Kidney (tissue), 14 donors: ENCODE results near the gene ENO3. TPM values are rescaled to one million over a fixed set of nuclear protein-coding genes. Genes with fewer than 3 reads are reported as not detected.
"Not testable (repeated sequence)": the region's sequence is repeated elsewhere in the genome, so short reads cannot be mapped to it uniquely, and the experiment has no call there.

ENCODE experiments used
- DNase-seq, 5 donors: peaks; one replicate each; pipeline ENCODE4 v3.0.0-alpha.2; 2013 to 2020
- FAIRE-seq: peaks from 2 replicates; lab custom pipeline; 2012; peaks lifted over from hg19 to GRCh38; lab: Jason Lieb, UNC
- H3K27ac ChIP-seq, 2 donors: one replicate each; pipeline ENCODE4 v1.7.0; 2013; ENCODE audit warnings: low read depth in 2 of 2, low read length in 2 of 2, inconsistent platforms in 1 of 2
- H3K27me3 ChIP-seq: one replicate; pipeline ENCODE4 v1.7.1; 2013; ENCODE audit warnings: low read length, inconsistent platforms; ENCODE audit not compliant: control insufficient read depth, insufficient read depth
- H3K36me3 ChIP-seq, 3 donors: one replicate each; pipeline versions ENCODE4 v1.7.0 to v1.7.1; 2013; ENCODE audit warnings: low read length in 3 of 3, control low read depth in 1 of 3, inconsistent platforms in 1 of 3; ENCODE audit not compliant: insufficient read depth in 3 of 3, control insufficient read depth in 2 of 3
- H3K4me1 ChIP-seq, 3 donors: one replicate each; pipeline versions ENCODE4 v1.7.0 to v1.7.1; 2013; ENCODE audit warnings: low read length in 3 of 3, inconsistent platforms in 1 of 3, low read depth in 1 of 3; ENCODE audit not compliant: control insufficient read depth in 2 of 3, insufficient read depth in 2 of 3
- H3K4me3 ChIP-seq, 3 donors: one replicate each; pipeline versions ENCODE4 v1.7.0 to v1.8.1; 2013; ENCODE audit warnings: low read length in 3 of 3, control low read depth in 1 of 3, inconsistent platforms in 1 of 3
- H3K9ac ChIP-seq, 3 donors: one replicate each; pipeline versions ENCODE4 v1.7.0 to v1.7.1; 2013; ENCODE audit warnings: low read length in 3 of 3, control low read depth in 1 of 3, inconsistent platforms in 1 of 3
- H3K9me3 ChIP-seq, 3 donors: one replicate each; pipeline versions ENCODE4 v1.7.0 to v1.7.1; 2013; ENCODE audit warnings: low read length in 3 of 3, control low read depth in 1 of 3, inconsistent platforms in 1 of 3; ENCODE audit not compliant: control insufficient read depth in 2 of 3, insufficient read depth in 1 of 3
- intact Hi-C: fragments of 100-400 bp; cut with DNase I; formaldehyde crosslinking; loops from one replicate; pipeline ENCODE4 v1.11.1; 2022
- polyA plus RNA-seq: library from polyadenylated mRNA; stranded (reverse); fragments of 350-450 nt; fragmentation: Illumina TruSeq; extraction: RNeasy Lipid Tissue Mini Kit (QIAGEN cat#74804); gene quantifications from one replicate; pipeline ENCODE4 v1.2.3, GENCODE V29; 2014; ENCODE audit warnings: low read depth, low replicate concordance; ENCODE audit not compliant: insufficient read depth
- total RNA-seq: library from RNA; stranded (reverse); fragmentation: NEBNext Ultra II Directional; extraction: Animal tissue kit (Norgen Biotek cat#: 25700); gene quantifications from one replicate; pipeline ENCODE4 v1.2.1, GENCODE V29; 2021
- TF ChIP-seq, protein P1 (sequence below): IDR thresholded peaks from 3 replicates; pipeline ENCODE4 v1.5.1; 2012; ENCODE audit warnings: mild to moderate bottlenecking, moderate library complexity, borderline replicate concordance; ENCODE audit not compliant: insufficient read depth; ENCODE audit errors: extremely low read depth
- donor health status: control.
- donor health status: control.
- donor health status: control.
- donor health status: control.
- donor health status: control.
- donor health status: DM: yes; HTN: yes; CAD: no.
- donor health status: Normal renal cell carcinoma (clear cell type).

The ENO3 gene
- total and polyA plus RNA-seq, 2 donors from 2014 or later: 6.9 to 17.8 TPM

DNA sequence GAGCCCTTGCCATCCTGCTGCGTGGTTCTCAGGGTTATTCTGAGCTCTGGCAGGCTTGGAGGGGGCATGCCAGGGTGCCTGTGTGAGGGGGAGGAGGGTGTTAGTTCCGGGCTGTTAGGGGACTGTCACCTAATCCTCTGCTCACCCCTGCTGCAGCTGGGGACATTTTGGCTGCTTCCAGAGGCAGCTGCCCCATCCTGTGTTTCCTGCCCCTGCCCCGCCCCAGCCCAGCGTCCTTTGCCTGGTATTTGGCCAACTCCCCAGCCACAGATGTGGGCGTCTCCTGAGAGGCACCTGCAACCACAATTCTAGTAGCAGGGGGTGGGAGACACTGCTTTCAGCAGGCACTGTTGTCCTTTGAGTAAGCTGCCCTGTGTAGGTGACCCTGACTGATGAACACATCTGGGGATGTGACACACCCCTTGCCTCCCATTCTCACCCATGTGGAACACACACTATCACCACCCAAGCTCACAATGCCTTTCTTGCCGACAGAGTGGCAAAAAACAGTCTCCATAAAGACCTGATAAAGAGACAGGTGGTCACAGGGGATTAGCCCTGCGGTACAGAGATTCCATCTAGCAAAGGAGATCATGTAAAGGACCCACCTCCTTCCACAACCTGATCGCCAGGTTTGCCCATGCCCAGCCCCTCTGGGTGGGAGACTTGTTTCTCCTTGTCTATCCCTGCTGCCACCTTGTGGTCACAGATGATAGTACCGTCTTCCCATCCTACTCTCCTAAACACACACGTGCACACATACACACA lies 47.7 kb upstream of the ENO3 start, which contains the start of gene CHRNE:
Gene CHRNE (minus strand): TSS at position 48 of the 768 bp plus-strand sequence. CDS start 35 bp downstream, at position 13.
- Histone ChIP-seq H3K4me1 (peaks cover 0 to 21% (median 5%) of the 10 kb centered on the region in 3 donors), H3K9me3 (no peaks in the 10 kb centered on the region), H3K4me3 (no peak within 1 kb of the TSS), H3K36me3 (no peaks in the 10 kb centered on the region), H3K27ac (peak within 1 kb of the TSS; percentile 24 to 43), H3K9ac (no peak within 1 kb of the TSS), H3K27me3 (peaks cover 2% of the 10 kb centered on the region)
- DNase-seq: peak; percentile 83 to 94 (median 89)
- FAIRE-seq: peak; percentile 25
- TF ChIP-seq, protein P1, sequence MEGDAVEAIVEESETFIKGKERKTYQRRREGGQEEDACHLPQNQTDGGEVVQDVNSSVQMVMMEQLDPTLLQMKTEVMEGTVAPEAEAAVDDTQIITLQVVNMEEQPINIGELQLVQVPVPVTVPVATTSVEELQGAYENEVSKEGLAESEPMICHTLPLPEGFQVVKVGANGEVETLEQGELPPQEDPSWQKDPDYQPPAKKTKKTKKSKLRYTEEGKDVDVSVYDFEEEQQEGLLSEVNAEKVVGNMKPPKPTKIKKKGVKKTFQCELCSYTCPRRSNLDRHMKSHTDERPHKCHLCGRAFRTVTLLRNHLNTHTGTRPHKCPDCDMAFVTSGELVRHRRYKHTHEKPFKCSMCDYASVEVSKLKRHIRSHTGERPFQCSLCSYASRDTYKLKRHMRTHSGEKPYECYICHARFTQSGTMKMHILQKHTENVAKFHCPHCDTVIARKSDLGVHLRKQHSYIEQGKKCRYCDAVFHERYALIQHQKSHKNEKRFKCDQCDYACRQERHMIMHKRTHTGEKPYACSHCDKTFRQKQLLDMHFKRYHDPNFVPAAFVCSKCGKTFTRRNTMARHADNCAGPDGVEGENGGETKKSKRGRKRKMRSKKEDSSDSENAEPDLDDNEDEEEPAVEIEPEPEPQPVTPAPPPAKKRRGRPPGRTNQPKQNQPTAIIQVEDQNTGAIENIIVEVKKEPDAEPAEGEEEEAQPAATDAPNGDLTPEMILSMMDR: peak; percentile 76
- intact Hi-C loops: no loop called here

DNA sequence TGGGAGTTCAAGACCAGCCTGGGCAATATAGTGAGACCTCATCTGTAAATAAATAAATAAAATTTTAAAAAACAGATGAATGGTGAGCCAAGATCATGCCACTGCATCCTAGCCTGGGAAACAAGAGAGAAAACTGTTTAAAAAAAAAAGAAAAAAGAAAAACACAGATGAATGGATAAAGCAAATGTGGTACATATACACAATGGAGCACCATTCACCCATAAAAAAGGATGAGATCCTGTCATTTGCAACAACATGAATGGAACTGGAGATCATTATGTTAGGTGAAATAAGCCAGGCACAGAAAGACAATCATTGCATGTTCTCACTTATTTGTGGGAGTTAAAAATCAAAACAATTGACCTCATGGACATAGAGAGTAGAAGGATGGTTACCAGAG lies 44.3 kb upstream of the ENO3 start:
- H3K27ac ChIP-seq, DNase-seq, H3K4me3 ChIP-seq, H3K9ac ChIP-seq, FAIRE-seq, H3K9me3 ChIP-seq, H3K27me3 ChIP-seq, intact Hi-C loops, H3K36me3 ChIP-seq: not testable (repeated sequence)
- H3K4me1 ChIP-seq: peaks cover 0 to 19% (median 9%) of the 10 kb centered on the region in 3 donors

GRCh38 chr17:4908301-4908700 lies 42.6 kb upstream of the ENO3 start:
- TF ChIP-seq, protein P1: no peak
- intact Hi-C loops: no loop called here
- Histone ChIP-seq H3K4me3 (no peak overlapping the region), H3K27me3 (no peaks in the 10 kb centered on the region), H3K27ac (peak overlapping the region; percentile 2 to 9), H3K9me3 (no peaks in the 10 kb centered on the region), H3K9ac (peak overlapping the region in 1 of 3 donors; percentile 10), H3K36me3 (no peaks in the 10 kb centered on the region), H3K4me1 (peaks cover 0 to 15% (median 8%) of the 10 kb centered on the region in 3 donors)
- DNase-seq (peak in 2 of 5 donors; percentile 19 to 69), FAIRE-seq (no peak)

DNA sequence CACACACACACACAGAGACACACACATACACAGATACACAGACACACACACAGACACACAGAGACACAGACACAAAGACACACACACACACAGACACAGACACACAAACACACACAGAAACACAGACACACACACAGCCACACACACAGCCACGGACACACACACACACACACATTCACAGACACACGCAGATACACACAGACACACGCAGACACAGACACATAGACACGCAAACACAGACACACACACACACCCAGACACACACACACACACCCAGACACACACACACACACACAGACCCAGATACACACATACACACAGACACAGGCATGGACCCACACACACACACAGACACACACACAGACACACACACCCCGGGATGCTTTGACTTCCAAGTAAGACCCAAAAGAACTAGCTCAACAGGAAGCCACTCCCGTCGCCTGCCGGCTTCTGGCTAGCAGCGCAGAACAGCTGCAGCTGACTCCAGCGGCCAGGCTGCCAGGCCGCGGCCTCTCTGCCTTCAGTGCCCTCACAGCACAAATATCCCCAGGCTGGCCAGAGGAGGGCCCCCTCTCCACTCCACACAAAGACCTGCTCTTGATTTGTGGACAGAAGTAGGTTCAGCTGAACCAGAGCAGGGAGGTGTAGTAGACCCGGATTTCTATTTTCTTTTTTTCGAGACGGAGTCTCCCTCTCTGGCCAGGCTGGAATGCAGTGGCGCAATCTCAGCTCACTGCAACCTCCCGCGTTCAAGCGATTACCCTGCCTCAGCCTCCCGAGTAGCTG lies 42.0 kb upstream of the ENO3 start:
- DNase-seq (peak; percentile 94 to 96 (median 96)), FAIRE-seq (no peak)
- TF ChIP-seq, protein P1: peak; percentile 86
- Histone ChIP-seq H3K9me3 (no peaks in the 10 kb centered on the region), H3K4me3 (no peak overlapping the region), H3K9ac (peak overlapping the region in 1 of 3 donors; percentile 10), H3K36me3 (no peaks in the 10 kb centered on the region), H3K27me3 (no peaks in the 10 kb centered on the region), H3K27ac (peak overlapping the region; percentile 53 to 67), H3K4me1 (peaks cover 0 to 14% (median 7%) of the 10 kb centered on the region in 3 donors)
- intact Hi-C loops: no loop called here
